Measurements from ENCODE around the gene TAT.
"Not testable (repeated sequence)": the region's sequence is repeated elsewhere in the genome, so short reads cannot be mapped to it uniquely, and the experiment has no call there.

TAT gene

DNA sequence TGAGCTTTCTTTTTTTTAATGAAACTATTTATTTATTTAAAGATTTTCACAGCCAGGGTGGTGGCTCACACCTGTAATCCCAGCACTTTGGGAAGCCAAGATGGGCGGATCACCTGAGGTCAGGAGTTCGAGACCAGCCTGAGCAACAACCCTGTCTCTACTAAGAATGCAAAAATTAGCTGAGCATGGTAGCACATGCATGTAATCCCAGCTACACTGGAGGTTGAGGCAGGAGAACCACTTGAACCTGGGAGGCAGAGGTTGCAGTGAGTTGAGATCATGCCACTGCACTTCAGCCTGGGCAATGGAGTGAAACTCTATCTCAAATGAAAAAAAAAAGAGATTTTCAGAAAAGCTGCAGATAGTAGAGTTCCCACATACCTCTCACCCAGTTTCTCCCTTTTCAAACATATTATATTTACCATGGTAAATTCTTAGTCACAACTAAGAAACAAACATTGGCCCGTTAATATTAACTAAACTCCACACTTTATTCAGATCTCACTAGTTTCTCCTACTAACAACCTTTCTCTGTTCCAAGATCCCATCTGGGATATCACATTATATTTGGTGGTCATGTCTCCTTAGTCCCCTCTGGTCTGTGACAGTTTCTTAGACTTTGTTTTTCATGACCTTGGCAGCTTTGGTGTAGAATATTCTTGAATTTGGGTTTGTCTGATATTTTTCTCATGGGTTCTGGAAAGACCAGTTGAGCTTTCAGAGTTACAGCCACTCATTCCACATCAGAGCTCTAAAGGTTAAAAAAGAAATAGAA is 7.8 kb upstream of the TAT start:
- DNase-seq = no peak

DNA sequence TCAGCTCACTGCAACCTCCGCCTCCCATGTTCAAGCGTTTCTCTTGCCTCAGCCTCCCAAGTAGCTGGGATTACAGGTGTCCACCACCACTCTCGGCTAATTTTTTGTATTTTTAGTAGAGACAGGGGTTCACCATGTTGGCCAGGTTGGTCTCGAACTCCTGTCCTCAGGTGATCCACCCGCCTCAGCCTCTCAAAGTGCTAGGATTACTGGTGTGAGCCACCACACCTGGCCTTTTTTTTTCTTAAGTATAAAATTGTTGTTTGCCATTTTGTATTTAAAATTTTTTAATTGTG is 5.6 kb upstream of the TAT start:
- not testable (repeated sequence) for DNase-seq

GRCh38 chr16:71574702-71575101 is 2.2 kb downstream of the TAT start:
- no peak for DNase-seq

DNA sequence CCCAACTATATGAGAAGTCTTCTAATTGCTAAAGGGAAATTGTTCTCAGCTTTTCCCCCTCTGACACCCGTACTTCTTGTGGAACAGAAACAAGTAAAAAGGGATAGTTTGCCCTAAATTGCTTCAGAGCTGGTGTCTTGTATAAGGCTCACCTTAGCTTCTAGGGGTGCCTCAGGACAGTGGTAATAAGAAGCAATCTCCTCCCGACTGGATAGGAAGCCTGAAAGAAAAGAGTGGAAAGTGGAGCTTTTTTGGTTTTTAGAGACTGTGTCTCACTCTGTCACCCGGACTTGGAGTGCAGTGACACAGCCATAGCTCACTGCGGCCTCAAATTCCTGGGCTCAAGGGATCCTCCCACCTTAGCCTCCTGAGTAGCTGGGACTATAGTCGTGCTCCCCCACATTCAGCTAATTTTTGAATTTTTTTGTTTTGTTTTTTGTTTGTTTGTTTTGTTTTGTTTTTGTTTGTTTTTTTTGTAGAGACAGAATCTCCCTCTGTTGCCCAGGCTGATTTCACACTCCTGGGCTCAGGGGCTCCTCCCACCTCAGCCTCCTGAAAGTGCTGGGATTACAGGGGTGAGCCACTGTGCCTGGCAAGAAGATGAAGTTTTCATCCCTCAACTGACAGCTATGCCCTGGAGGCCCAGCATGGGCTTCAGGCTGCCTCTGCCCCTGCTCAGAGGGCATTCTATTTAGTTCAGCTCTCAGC is 3.4 kb downstream of the TAT start:
- DNase-seq = no peak

DNA sequence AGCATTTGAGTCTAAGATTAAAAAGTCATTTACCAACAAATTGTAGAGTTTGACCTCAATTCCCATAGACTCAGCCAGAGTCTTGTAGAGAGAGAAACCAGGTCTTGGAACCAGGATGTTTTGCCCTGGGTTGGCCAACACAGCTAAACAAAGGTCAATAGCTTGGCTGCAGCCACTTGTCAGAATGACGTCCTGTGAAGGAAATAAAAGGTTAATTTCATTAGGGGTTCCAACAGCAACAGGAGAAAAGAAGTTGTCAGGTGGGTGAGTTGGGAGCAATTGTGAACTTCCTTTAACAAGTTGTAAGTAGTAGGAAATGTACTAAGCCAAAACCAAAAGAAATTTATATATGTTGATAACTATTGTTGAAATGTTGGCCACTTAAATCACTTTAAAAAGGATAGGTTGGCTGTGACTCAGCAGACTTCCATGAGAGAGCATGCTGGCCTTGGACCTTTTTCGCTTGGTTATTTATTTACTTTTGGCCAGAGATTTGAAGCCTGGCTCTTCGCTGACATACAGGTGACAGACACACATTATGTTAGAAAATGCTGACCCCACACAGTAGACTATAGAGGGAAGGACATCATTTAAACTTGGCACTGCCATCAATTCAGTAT is 4.3 kb downstream of the TAT start:
- DNase-seq = no peak

DNA sequence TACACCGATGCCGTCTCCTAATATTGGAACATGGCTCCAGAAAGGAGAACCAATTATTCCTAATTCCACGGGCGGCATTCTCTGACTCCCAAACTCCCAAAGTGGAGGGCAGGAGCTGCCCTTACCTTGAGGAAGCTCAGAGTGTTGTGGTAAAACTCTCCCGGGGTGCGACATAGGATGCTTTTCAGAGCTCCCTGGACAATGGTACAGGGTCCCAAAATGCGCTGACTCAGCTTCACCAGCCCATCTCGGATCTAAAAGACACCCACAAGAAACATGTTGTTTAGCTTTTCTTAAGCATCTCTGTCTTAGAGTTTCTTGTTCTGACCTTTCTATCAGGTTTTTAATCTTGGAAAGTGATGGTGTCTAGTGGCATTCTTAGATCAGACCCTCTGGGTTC is 6.7 kb downstream of the TAT start:
- DNase-seq = no peak

- no peak for DNase-seq
Observed at GRCh38 chr16:71569621-71570020, 7.3 kb downstream of the TAT start.

GRCh38 chr16:71568551-71568950 is 8.3 kb downstream of the TAT start:
- no peak for DNase-seq

DNA sequence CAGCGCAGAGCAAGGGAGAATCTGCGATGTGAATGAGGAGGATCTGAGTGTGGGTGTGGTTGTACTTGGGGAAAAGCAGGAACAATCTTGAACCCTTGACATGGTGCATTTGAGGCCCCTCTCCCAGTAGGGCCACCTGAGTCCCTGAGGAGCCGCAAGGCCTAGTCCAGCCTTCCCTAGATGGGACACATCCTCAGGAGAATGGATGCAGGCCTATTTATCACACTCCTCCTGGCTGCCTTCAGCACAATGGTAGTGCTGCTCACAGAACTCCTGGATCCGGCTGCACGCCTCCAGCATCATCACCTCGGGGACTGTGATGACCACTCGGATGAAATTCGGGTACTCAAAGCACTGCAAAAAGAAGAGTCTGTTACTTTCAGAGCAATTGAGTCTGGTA is 9.0 kb downstream of the TAT start:
- no peak for DNase-seq

- no peak for DNase-seq
Observed at GRCh38 chr16:71565812-71566700, 10.8 kb downstream of the TAT start.

- no peak for DNase-seq
Observed at GRCh38 chr16:71564335-71564967, 12.4 kb downstream of the TAT start.

DNA sequence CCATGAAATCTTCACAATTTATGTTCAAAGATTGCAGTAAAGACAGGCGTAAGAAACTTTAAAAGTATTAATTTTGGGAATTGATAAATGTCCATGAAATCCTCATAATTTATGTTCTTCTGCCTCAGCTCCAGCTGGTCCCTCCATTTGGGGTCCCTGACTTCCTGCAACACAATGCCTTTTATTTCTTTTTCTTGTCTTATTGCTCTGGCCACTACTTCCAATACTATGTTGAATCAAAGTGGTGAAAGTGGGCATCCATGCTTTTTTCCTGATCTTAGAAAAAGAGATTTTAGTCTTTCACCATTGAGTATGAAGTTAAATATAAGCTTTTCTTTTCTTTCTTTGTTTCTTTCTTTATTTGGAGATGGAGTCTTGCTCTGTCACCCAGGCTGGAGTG is 14.3 kb downstream of the TAT start:
- no peak for DNase-seq

- not testable (repeated sequence) for DNase-seq
Observed at GRCh38 chr16:71561886-71562285, 15.0 kb downstream of the TAT start.

DNA sequence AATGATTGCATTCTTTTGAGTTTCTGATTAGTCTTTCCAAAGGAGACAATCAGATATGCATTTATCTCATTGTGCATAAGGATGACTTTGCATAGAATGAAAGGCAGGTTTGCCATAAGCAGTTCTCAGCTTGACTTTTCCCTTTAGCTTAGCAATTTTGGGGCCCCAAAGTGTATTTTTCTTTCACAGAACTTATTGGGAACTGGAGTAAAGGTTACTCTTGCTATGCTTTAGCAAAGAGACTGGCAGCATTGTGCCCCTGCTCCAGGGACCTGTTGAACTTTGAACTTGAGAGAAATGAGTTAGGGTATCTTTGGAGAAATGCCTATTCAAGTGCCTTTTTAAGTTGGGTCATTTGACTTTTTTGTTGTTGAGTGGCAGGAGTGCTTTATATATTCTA is 17.0 kb downstream of the TAT start:
- DNase-seq = no peak

DNA sequence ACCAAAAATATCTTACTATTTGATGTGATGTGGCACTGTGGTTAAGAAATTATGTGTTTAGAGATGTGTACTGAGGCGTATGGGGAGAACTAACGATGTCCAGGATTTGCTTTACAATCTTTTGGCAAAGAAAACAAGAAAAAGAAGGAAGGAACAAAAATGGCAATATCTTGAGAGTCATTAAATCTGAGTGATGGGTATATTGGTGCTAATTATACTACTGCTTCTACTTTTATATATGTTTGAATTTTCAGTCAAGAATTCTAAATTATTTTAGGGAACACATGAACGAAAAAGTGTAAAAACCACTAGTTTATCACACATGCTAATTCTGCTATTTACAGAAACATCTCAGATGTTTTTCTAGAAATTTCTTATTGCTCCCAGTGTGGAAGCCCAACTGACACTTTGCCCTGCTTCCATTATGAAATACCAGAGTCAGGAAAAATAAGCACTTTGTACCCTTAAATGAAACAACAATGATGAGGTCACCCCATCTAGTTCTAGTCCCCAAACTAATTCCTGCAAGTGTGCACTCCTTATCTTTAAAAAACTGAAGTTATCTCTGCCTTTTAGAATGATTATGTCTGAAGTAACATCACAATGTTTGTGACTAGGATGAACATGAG is 18.8 kb downstream of the TAT start:
- DNase-seq = no peak

GRCh38 chr16:71557299-71557698 is 19.6 kb downstream of the TAT start:
- no peak for DNase-seq

DNA sequence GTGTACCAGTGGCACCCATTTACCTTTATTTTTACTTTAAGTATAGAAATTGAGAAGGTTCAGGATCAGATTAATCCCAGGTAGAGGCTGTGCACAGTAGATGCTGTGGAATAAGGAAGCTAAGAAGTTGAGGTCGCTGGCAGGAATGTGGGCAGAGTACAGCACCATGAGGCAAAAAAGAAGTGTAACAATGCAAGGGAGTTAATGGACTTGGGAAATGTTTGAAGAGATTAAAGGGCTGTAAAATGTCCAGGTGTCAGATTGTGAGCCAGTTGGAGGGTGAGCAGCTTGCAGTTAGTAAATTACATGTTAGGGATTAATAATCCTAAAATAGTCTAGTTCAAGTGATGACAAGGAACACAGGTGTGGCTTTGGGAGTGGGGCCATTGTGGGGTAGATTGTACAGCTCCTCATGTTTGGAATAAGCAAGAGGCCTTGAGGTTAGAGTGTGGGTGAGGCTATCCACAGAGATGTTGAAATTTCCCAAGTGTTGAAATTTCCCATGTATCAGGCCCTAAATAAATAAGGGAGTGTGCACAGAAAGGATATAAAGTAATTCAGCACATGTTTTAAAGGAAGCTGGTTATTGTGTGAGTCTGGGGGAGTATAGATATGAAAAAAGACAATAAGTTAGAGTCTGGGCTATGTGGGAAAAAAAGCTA is 21.5 kb downstream of the TAT start:
- DNase-seq = no peak

DNA sequence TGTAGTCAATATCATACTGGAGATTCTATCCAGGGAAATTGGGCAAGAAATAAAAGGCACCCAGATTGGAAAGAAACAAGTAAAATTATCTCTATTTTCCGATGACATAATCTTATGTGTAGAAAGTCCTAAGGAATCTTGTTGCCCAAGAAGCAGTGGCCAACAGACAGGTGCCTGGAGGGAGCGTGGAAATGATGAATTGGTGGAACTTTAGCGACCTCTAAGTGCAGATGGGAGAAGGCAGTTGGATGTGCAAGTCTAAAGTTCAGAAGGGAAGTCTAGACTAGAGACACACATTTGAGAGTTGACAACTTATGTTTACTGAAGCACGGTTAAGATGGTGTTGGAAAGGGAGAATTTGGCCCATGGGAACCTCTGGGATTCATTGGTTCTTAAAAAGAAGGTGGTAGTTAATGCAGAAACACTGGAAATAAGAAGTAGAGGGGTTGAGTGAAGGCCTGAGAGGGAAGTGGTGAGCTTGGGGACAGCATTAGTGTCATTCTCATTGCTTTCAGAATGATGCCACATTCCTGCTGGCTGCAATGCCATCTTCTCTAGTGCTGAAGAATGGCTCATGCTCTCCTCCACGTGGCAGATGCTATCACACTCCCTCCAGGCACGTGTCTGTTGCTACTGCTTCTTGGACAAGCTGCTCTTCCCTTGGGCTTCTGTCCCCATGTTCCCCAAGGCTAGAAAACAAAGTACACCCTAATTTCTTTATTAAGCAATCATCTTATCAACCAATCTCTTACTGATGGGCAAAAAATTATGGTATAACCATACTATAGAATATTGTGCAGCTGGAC is 24.0 kb downstream of the TAT start:
- no peak for DNase-seq

DNA sequence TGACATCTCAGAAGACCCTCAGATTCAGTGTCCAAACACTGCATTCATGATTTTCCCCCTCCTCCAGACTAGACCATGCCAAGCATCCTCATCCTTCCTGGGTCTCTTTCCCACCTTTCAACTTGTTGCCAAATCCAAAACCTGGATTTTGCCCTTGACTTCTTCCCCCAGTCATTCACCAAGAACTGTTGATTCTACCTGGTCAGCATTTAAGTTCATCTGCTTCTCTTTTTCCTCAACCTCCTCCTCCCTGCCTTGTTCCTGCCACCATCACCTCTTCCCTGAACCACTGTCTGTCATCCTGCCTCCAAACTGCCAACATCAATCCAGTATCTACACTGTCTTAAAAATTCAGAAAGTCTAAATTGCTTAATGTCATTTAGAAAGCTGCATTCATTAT is 29.7 kb downstream of the TAT start:
- no peak for DNase-seq

DNA sequence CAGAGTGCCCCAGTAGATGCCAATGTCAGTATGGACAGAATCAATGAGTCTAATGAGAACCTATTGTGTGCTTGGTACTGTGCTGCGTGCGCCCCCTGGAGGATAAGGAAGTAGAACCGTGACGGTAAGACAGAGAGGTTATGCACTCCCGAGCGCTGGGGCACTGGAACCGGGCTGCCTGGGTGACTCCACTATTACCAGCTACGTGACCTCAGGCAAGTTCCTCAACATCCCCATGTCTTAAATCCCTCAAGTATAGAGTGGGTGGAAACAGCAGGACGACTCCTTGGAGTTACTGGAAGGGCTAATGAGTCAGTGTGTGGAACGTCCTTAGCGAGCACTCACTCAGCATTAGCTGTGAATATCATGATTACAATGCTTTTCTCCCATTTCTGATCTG is 34.5 kb downstream of the TAT start:
- DNase-seq = no peak

- DNase-seq = no peak
Observed at GRCh38 chr16:71537643-71538042, 39.2 kb downstream of the TAT start.
